SK-N-SH treated with all-trans-retinoic acid at 6 μM for 48 hours (cell line): Measurements from ENCODE around the gene SLC1A6.

Experiments
- ATAC-seq: fragments of 200-7000 bp; cut with Tn5 transposase; 3 replicates; pipeline ENCODE4 v1.9.1; 2020; ENCODE audit warnings: mild to moderate bottlenecking, moderate library complexity
- ARNTL ChIP-seq: fragments of 450-650 bp; formaldehyde crosslinking; IDR thresholded peaks from 2 replicates; pipeline ENCODE4 v1.5.0; 2020; ENCODE audit warnings: low read depth, mild to moderate bottlenecking, moderate library complexity, borderline replicate concordance
- CREB5 ChIP-seq: fragments of 250-450 bp; sonication (Bioruptor Pico); IDR thresholded peaks from 2 replicates; pipeline ENCODE4 v1.5.1; 2020; ENCODE audit warnings: low read depth, mild to moderate bottlenecking, moderate library complexity
- CSDC2 ChIP-seq: fragments of 250-450 bp; sonication (Bioruptor Pico); IDR thresholded peaks from 2 replicates; pipeline ENCODE4 v1.5.0; 2020; ENCODE audit warnings: mild to moderate bottlenecking, moderate library complexity
- CSRNP3 ChIP-seq: fragments of 250-450 bp; sonication (Bioruptor Pico); IDR thresholded peaks from 2 replicates; pipeline ENCODE4 v1.5.1; 2021; ENCODE audit warnings: mild to moderate bottlenecking, moderate library complexity
- ESRRG ChIP-seq: fragments of 250-450 bp; sonication (Bioruptor Pico); IDR thresholded peaks from 2 replicates; pipeline ENCODE4 v1.6.1; 2021; ENCODE audit warnings: mild to moderate bottlenecking
- GLIS3 ChIP-seq: fragments of 250-450 bp; sonication (Bioruptor Pico); IDR thresholded peaks from 2 replicates; pipeline ENCODE4 v1.5.0; 2020; ENCODE audit warnings: mild to moderate bottlenecking, moderate library complexity
- ISL1 ChIP-seq: fragments of 250-450 bp; sonication (Bioruptor Pico); IDR thresholded peaks from 2 replicates; pipeline ENCODE4 v2.1.2; 2022; ENCODE audit warnings: mild to moderate bottlenecking, moderate library complexity
- OSR1 ChIP-seq: fragments of 250-450 bp; sonication (Bioruptor Pico); IDR thresholded peaks from 2 replicates; pipeline ENCODE4 v1.8.0; 2022; ENCODE audit warnings: moderate library complexity, mild to moderate bottlenecking, inconsistent platforms
- PATZ1 ChIP-seq: fragments of 250-450 bp; sonication (Bioruptor Pico); IDR thresholded peaks from 2 replicates; pipeline ENCODE4 v1.8.0; 2020; ENCODE audit warnings: mild to moderate bottlenecking, moderate library complexity, borderline replicate concordance
- POU6F1 ChIP-seq: fragments of 250-450 bp; sonication (Bioruptor Pico); IDR thresholded peaks from 2 replicates; pipeline ENCODE4 v1.8.0; 2021; ENCODE audit warnings: low read depth, mild to moderate bottlenecking, moderate library complexity, borderline replicate concordance
- PPARA ChIP-seq: fragments of 250-450 bp; sonication (Bioruptor Pico); IDR thresholded peaks from 2 replicates; pipeline ENCODE4 v1.5.0; 2020; ENCODE audit warnings: mild to moderate bottlenecking, borderline replicate concordance
- RARB ChIP-seq: fragments of 250-450 bp; sonication (Bioruptor Pico); IDR thresholded peaks from 2 replicates; pipeline ENCODE4 v1.8.0; 2021; ENCODE audit warnings: mild to moderate bottlenecking, moderate library complexity
- SNAI2 ChIP-seq: fragments of 250-450 bp; sonication (Bioruptor Pico); IDR thresholded peaks from 2 replicates; pipeline ENCODE4 v1.5.0; 2020; ENCODE audit warnings: mild to moderate bottlenecking, moderate library complexity
- TCF4 ChIP-seq: fragments of 250-450 bp; sonication (Bioruptor Pico); IDR thresholded peaks from 2 replicates; pipeline ENCODE4 v1.8.0; 2021; ENCODE audit warnings: mild to moderate bottlenecking, moderate library complexity, borderline replicate concordance
- TSHZ2 ChIP-seq: fragments of 250-450 bp; sonication (Bioruptor Pico); IDR thresholded peaks from 2 replicates; pipeline ENCODE4 v1.5.0; 2020; ENCODE audit warnings: mild to moderate bottlenecking, moderate library complexity
- ZC3H10 ChIP-seq: fragments of 250-450 bp; sonication (Bioruptor Pico); IDR thresholded peaks from 2 replicates; pipeline ENCODE4 v1.5.1; 2021; ENCODE audit warnings: mild to moderate bottlenecking, moderate library complexity
- ZFP3 ChIP-seq: fragments of 250-450 bp; sonication (Bioruptor Pico); IDR thresholded peaks from 2 replicates; pipeline ENCODE4 v1.5.0; 2020; ENCODE audit warnings: mild to moderate bottlenecking, moderate library complexity
- ZFP30 ChIP-seq: fragments of 450-650 bp; formaldehyde crosslinking; IDR thresholded peaks from 2 replicates; pipeline ENCODE4 v1.5.0; 2022; ENCODE audit warnings: mild to moderate bottlenecking, moderate library complexity
- ZNF565 ChIP-seq: fragments of 450-650 bp; formaldehyde crosslinking; conservative IDR thresholded peaks from 2 replicates; pipeline ENCODE4 v1.5.0; 2020; ENCODE audit warnings: low read depth, mild to moderate bottlenecking, moderate library complexity
- ZNF70 ChIP-seq: fragments of 450-650 bp; formaldehyde crosslinking; IDR thresholded peaks from 2 replicates; pipeline ENCODE4 v1.5.0; 2020; ENCODE audit warnings: mild to moderate bottlenecking, moderate library complexity
- ZNF8 ChIP-seq: fragments of 450-650 bp; formaldehyde crosslinking; IDR thresholded peaks from 2 replicates; pipeline ENCODE4 v1.5.0; 2020; ENCODE audit warnings: mild to moderate bottlenecking, moderate library complexity

Gene SLC1A6

GRCh38 chr19:14972676-14973075 is 7.0 kb downstream of the SLC1A6 start:
- TF ChIP-seq RARB (CRISPR knock-in tag) (no peak), PATZ1 (CRISPR knock-in tag) (no peak), GLIS3 (CRISPR knock-in tag) (no peak), CSRNP3 (CRISPR knock-in tag) (no peak), PPARA (CRISPR knock-in tag) (no peak), ZNF70 (CRISPR knock-in tag) (no peak), ARNTL (no peak), TCF4 (CRISPR knock-in tag) (no peak)
- no peak for ATAC-seq

- no peak for ATAC-seq
- TF ChIP-seq ZFP3 (CRISPR knock-in tag), result no peak
- TF ChIP-seq TCF4 (CRISPR knock-in tag), result no peak
- TF ChIP-seq ZNF8 (CRISPR knock-in tag), result no peak
- no peak for TF ChIP-seq ZNF565 (CRISPR knock-in tag)
- TF ChIP-seq ZFP30 (CRISPR knock-in tag), result no peak
Measured at GRCh38 chr19:14971474-14971873, 8.2 kb downstream of the SLC1A6 start.

- no peak for ATAC-seq
- TF ChIP-seq TCF4 (CRISPR knock-in tag) (no peak), ZC3H10 (CRISPR knock-in tag) (no peak)
Measured at GRCh38 chr19:14968247-14968646, 11.4 kb downstream of the SLC1A6 start.

GRCh38 chr19:14961956-14962685 is 17.5 kb downstream of the SLC1A6 start:
- no peak for ATAC-seq
- TF ChIP-seq SNAI2 (CRISPR knock-in tag) (no peak), CSDC2 (CRISPR knock-in tag) (no peak)

GRCh38 chr19:14959263-14959662 is 20.4 kb downstream of the SLC1A6 start:
- TF ChIP-seq OSR1 (CRISPR knock-in tag), result no peak
- no peak for TF ChIP-seq CSRNP3 (CRISPR knock-in tag)
- TF ChIP-seq ZNF70 (CRISPR knock-in tag), result no peak
- TF ChIP-seq ARNTL, result no peak
- no peak for TF ChIP-seq ZC3H10 (CRISPR knock-in tag)
- no peak for TF ChIP-seq TSHZ2 (CRISPR knock-in tag)
- TF ChIP-seq ISL1 (CRISPR knock-in tag), result no peak
- TF ChIP-seq RARB (CRISPR knock-in tag), result no peak
- no peak for TF ChIP-seq GLIS3 (CRISPR knock-in tag)
- no peak for TF ChIP-seq ZFP30 (CRISPR knock-in tag)
- no peak for TF ChIP-seq ZNF565 (CRISPR knock-in tag)
- no peak for TF ChIP-seq SNAI2 (CRISPR knock-in tag)
- no peak for TF ChIP-seq PPARA (CRISPR knock-in tag)
- TF ChIP-seq CSDC2 (CRISPR knock-in tag), result no peak
- TF ChIP-seq CREB5 (CRISPR knock-in tag), result no peak
- no peak for TF ChIP-seq POU6F1 (CRISPR knock-in tag)
- TF ChIP-seq ESRRG (CRISPR knock-in tag), result no peak
- no peak for ATAC-seq
